GM21515 (cell line): ENCODE results near the gene THAP7.

Experiments used
- ATAC-seq: cut with Tn5 transposase; IDR thresholded peaks from one replicate; pipeline ENCODE4 v1.9.1; 2021; ENCODE audit not compliant: unreplicated experiment

The THAP7 gene

DNA sequence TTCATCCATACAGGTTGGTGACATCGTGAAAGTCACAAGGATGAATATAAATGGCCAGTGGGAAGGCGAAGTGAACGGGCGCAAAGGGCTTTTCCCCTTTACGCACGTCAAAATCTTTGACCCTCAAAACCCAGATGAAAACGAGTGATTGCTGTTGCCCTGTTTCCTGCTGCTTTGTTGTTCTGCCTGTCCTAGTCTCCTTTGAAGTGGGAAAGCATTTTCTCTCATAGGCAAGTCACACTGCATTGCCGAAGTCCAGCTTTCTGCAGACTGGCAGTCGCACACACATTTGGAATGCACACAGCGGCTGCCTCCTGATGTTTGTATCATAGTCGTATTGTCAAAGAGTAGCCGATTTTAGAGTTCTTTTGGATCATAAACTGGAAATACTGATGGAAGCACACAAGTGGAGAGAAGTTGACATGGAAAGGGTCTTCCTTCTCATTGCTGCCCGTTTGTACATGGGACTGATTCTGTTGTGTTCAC lies 52.2 kb downstream of the THAP7 start:
- no peak for ATAC-seq
